IMR-90 (cell line): Measurements from ENCODE around the gene SCARF1. TPM values are rescaled to one million over a fixed set of nuclear protein-coding genes. Genes with fewer than 3 reads are reported as not detected.

Source experiments
- ATAC-seq: fragments of 200-7000 bp; cut with Tn5 transposase; 2 replicates; pipeline ENCODE4 v1.9.1; 2020; ENCODE audit warnings: low read depth, mild to moderate bottlenecking, moderate library complexity
- BruUV-seq: library from RNA; stranded (reverse); fragments of 400-500 nt; replicated peaks from 2 replicates; lab custom pipeline; 2021; lab: Mats Ljungman, UMichigan
- CTCF ChIA-PET: fragments of 300-600 bp; formaldehyde crosslinking; extraction: SDS; loops from one replicate; lab custom pipeline; 2021; ENCODE audit warnings: antibody characterized with exemption; lab: Yijun Ruan, JAX
- POLR2A ChIA-PET: fragments of 300-600 bp; sonication (Branson Sonifier 250); formaldehyde crosslinking; loops from one replicate; lab custom pipeline; 2022; ENCODE audit warnings: antibody characterized with exemption; ENCODE audit not compliant: unreplicated experiment; lab: Charles Lee
- DNase-seq: peaks from one replicate; pipeline ENCODE4 v3.0.0; 2013
- H2AFZ ChIP-seq: replicated peaks from 2 replicates; pipeline ENCODE3; 2013; ENCODE audit warnings: low read length, mild to moderate bottlenecking; ENCODE audit not compliant: poor library complexity
- H2AK5ac ChIP-seq: 2 replicates; pipeline ENCODE4 v1.6.1; 2013; ENCODE audit warnings: low read depth, low read length, inconsistent platforms
- H2AK9ac ChIP-seq: replicated peaks from 2 replicates; pipeline ENCODE3; 2013; ENCODE audit warnings: mild to moderate bottlenecking, low read depth, low read length, moderate library complexity; ENCODE audit not compliant: poor library complexity
- H2BK120ac ChIP-seq: 2 replicates; pipeline ENCODE4 v1.6.1; 2013; ENCODE audit warnings: low read depth, low read length, inconsistent platforms
- H2BK15ac ChIP-seq: 3 replicates; pipeline ENCODE4 v1.6.1; 2013; ENCODE audit warnings: low read depth, low read length, inconsistent platforms
- H2BK20ac ChIP-seq: 2 replicates; pipeline ENCODE4 v1.6.1; 2013; ENCODE audit warnings: low read depth, mild to moderate bottlenecking, inconsistent platforms, low read length, moderate library complexity
- H2BK5ac ChIP-seq: 2 replicates; pipeline ENCODE4 v1.6.1; 2013; ENCODE audit warnings: mild to moderate bottlenecking, low read depth, low read length, inconsistent platforms; ENCODE audit not compliant: poor library complexity, severe bottlenecking
- H3K14ac ChIP-seq: replicated peaks from 2 replicates; pipeline ENCODE4 v1.6.1; 2013; ENCODE audit warnings: low read depth, low read length, inconsistent platforms
- H3K18ac ChIP-seq: 2 replicates; pipeline ENCODE4 v1.6.1; 2013; ENCODE audit warnings: low read depth, low read length, control low read depth
- H3K23ac ChIP-seq: 2 replicates; pipeline ENCODE4 v1.6.1; 2013; ENCODE audit warnings: low read depth, low read length, inconsistent platforms
- H3K27ac ChIP-seq: 2 replicates; pipeline ENCODE4 v1.5.1; 2013; ENCODE audit warnings: mild to moderate bottlenecking, control low read depth, low read length; ENCODE audit not compliant: insufficient read depth
- H3K27me3 ChIP-seq: 2 replicates; pipeline ENCODE4 v1.6.1; 2013; ENCODE audit warnings: low read length; ENCODE audit not compliant: control insufficient read depth, insufficient read depth
- H3K36me3 ChIP-seq: 2 replicates; pipeline ENCODE4 v1.6.1; 2013; ENCODE audit warnings: low read length, mixed read lengths; ENCODE audit not compliant: control insufficient read depth, insufficient read depth
- H3K4ac ChIP-seq: 2 replicates; pipeline ENCODE4 v1.6.1; 2013; ENCODE audit warnings: low read depth, low read length, inconsistent platforms
- H3K4me1 ChIP-seq: 2 replicates; pipeline ENCODE4 v1.6.1; 2013; ENCODE audit warnings: low read length, mixed read lengths; ENCODE audit not compliant: control insufficient read depth, insufficient read depth
- H3K4me2 ChIP-seq: 2 replicates; pipeline ENCODE4 v1.6.1; 2013; ENCODE audit warnings: low read depth, mild to moderate bottlenecking, control low read depth, low read length, moderate library complexity
- H3K4me3 ChIP-seq: 2 replicates; pipeline ENCODE4 v1.5.1; 2013; ENCODE audit warnings: low read depth, mild to moderate bottlenecking, control low read depth, low read length, moderate library complexity; ENCODE audit not compliant: insufficient read depth
- H3K56ac ChIP-seq: 2 replicates; pipeline ENCODE4 v1.6.1; 2013; ENCODE audit warnings: low read length, inconsistent platforms; ENCODE audit not compliant: insufficient read depth; ENCODE audit errors: extremely low read depth
- H3K79me1 ChIP-seq, 2 experiments: 2 replicates each; pipeline ENCODE4 v1.6.1; 2013; ENCODE audit warnings: low read length in 2 of 2, inconsistent platforms in 1 of 2, low read depth in 1 of 2
- H3K9ac ChIP-seq: 2 replicates; pipeline ENCODE4 v1.6.1; 2013; ENCODE audit warnings: low read depth, low read length, control low read depth
- H3K9me1 ChIP-seq: 2 replicates; pipeline ENCODE4 v1.6.1; 2013; ENCODE audit warnings: low read length, inconsistent platforms; ENCODE audit not compliant: insufficient read depth
- H3K9me3 ChIP-seq: 2 replicates; pipeline ENCODE4 v1.6.1; 2013; ENCODE audit warnings: low read length; ENCODE audit not compliant: control insufficient read depth, insufficient read depth
- H4K20me1 ChIP-seq: 2 replicates; pipeline ENCODE4 v1.6.1; 2013; ENCODE audit warnings: low read length, inconsistent platforms; ENCODE audit not compliant: insufficient read depth
- H4K5ac ChIP-seq: 2 replicates; pipeline ENCODE4 v1.6.1; 2013; ENCODE audit warnings: mild to moderate bottlenecking, low read depth, low read length, control low read depth
- H4K8ac ChIP-seq, 2 experiments: 2 replicates each; pipeline ENCODE4 v1.6.1; 2013; ENCODE audit warnings: low read depth in 2 of 2, low read length in 2 of 2, control low read depth in 1 of 2, inconsistent platforms in 1 of 2
- H4K91ac ChIP-seq: 2 replicates; pipeline ENCODE4 v1.6.1; 2013; ENCODE audit warnings: low read depth, low read length, inconsistent platforms; ENCODE audit not compliant: insufficient read depth
- BHLHE40 ChIP-seq: fragments of 150-350 bp; IDR thresholded peaks from 2 replicates; pipeline ENCODE4 v1.6.1; 2016; ENCODE audit warnings: mild to moderate bottlenecking, low read depth, low read length
- CHD1 ChIP-seq: IDR thresholded peaks from 2 replicates; pipeline ENCODE4 v1.6.1; 2012; ENCODE audit warnings: low read depth, low read length, improper control_type of control experiment
- CTCF ChIP-seq: conservative IDR thresholded peaks from 2 replicates; pipeline ENCODE4 v1.5.1; 2012; ENCODE audit warnings: mild to moderate bottlenecking, low read depth, low read length, improper control_type of control experiment
- POLR2A ChIP-seq: IDR thresholded peaks from 2 replicates; pipeline ENCODE4 v1.6.1; 2012; ENCODE audit warnings: mild to moderate bottlenecking, low read depth, low read length
- RAD21 ChIP-seq: IDR thresholded peaks from 2 replicates; pipeline ENCODE4 v1.6.1; 2012; ENCODE audit warnings: low read length, improper control_type of control experiment
- RCOR1 ChIP-seq: IDR thresholded peaks from 2 replicates; pipeline ENCODE4 v1.6.1; 2012; ENCODE audit warnings: mild to moderate bottlenecking, low read length, improper control_type of control experiment; ENCODE audit not compliant: insufficient replicate concordance
- RFX5 ChIP-seq: IDR thresholded peaks from 2 replicates; pipeline ENCODE4 v1.8.0; 2012; ENCODE audit warnings: low read depth, mild to moderate bottlenecking, low read length, moderate library complexity
- SMC3 ChIP-seq: fragments of 150-350 bp; IDR thresholded peaks from 2 replicates; pipeline ENCODE4 v1.6.1; 2016; ENCODE audit warnings: low read depth, mild to moderate bottlenecking, antibody characterized with exemption, low read length, moderate library complexity
- USF2 ChIP-seq: fragments of 150-350 bp; IDR thresholded peaks from 2 replicates; pipeline ENCODE4 v1.6.1; 2017; ENCODE audit warnings: mild to moderate bottlenecking, antibody characterized with exemption, low read length, low read depth
- WGBS, 2 experiments: methylation state at CpG; one replicate each; pipeline versions ENCODE4 v1.1.5 to v1.1.7; 2013; ENCODE audit warnings: missing lambda C conversion rate in 2 of 2; ENCODE audit not compliant: insufficient read length in 1 of 2; ENCODE audit errors: extremely low coverage in 2 of 2; 5-methylcytosine and 5-hydroxymethylcytosine counted together
- dilution Hi-C: fragments of 300-500 bp; cut with HindIII; formaldehyde crosslinking; loops from one replicate; pipeline ENCODE4 v1.14.3; 2018; ENCODE audit warnings: low sequenced_read_pairs; ENCODE audit not compliant: unreplicated experiment
- in situ Hi-C: fragments of 300-500 bp; cut with MboI; formaldehyde crosslinking; loops from 3 replicates; pipeline ENCODE4 v1.14.3; 2019; ENCODE audit warnings: low sequenced_read_pairs, inconsistent platforms, mixed read lengths
- intact Hi-C: fragments of 100-400 bp; cut with micrococcal nuclease; formaldehyde crosslinking; loops from 2 replicates; pipeline ENCODE4 v1.10.0; 2022
- polyA plus RNA-seq, 3 experiments: library from polyadenylated mRNA; depleted of rRNA; stranded (reverse); fragments of >200 nt; gene quantifications; 2 replicates each; pipeline ENCODE4 v1.2.3, GENCODE V29; 2012; ENCODE audit warnings: low replicate concordance in 1 of 3
- total RNA-seq: library from RNA; depleted of rRNA; stranded (reverse); fragments of >200 nt; gene quantifications from 2 replicates; pipeline ENCODE4 v1.2.3, GENCODE V29; 2012

Gene SCARF1
- total and polyA plus RNA-seq, 2 of the 4 experiments (the other 2 are of a cell fraction) = 0.18 to 0.43 TPM

- H4K20me1 ChIP-seq = no peaks in the 10 kb centered on the region
- no peak overlapping the region for H3K4me2 ChIP-seq
- peaks cover 8% of the 10 kb centered on the region; the same call in 1 of the 2 replicates for H3K27me3 ChIP-seq
- ChIA-PET POLR2A (no interaction called here), CTCF (interaction anchor here (1.3 to 1.6 kb wide), 2 partner anchors 48 to 52 kb away, joined by 3 to 6 read pairs; no protein-coding TSS in a partner anchor)
- TF ChIP-seq RCOR1 = no peak
- no peak for TF ChIP-seq POLR2A
- TF ChIP-seq RFX5 = no peak
- TF ChIP-seq CHD1 = no peak
- no peak for TF ChIP-seq CTCF
- no peak for TF ChIP-seq RAD21
- no peak for TF ChIP-seq SMC3
- no peak for TF ChIP-seq USF2
- no peak for TF ChIP-seq BHLHE40
- H3K9me3 ChIP-seq = no peaks in the 10 kb centered on the region
- no peak overlapping the region for H3K56ac ChIP-seq
- no peak overlapping the region for H3K4ac ChIP-seq
- ATAC-seq = no peak
- no peak overlapping the region for H2BK120ac ChIP-seq
- no peak overlapping the region for H2AFZ ChIP-seq
- dilution Hi-C loops (no loop called here), intact Hi-C loops (loop anchor here (5.0 kb wide), 1 partner anchor 33 kb away; no protein-coding TSS in a partner anchor), in situ Hi-C loops (no loop called here)
- H3K4me3 ChIP-seq = no peak overlapping the region
- no peak for DNase-seq
- no peak overlapping the region for H4K91ac ChIP-seq
- no peak overlapping the region for H3K14ac ChIP-seq
- H3K79me1 ChIP-seq = no peaks in the 10 kb centered on the region
- WGBS, 2 experiments = 100% methylated on average over 1 of the region's 6 CpGs; no CpG with 5 or more reads in 1 of the 2 experiments
- H2BK5ac ChIP-seq = no peak overlapping the region
- H3K9ac ChIP-seq = no peak overlapping the region
- H3K18ac ChIP-seq = no peak overlapping the region
- H2AK5ac ChIP-seq = no peak overlapping the region
- no peak overlapping the region for H2BK15ac ChIP-seq
- no peaks in the 10 kb centered on the region for H3K9me1 ChIP-seq
- no peak overlapping the region for H4K5ac ChIP-seq
- H3K4me1 ChIP-seq = peaks cover 5% of the 10 kb centered on the region
- no peak overlapping the region for H4K8ac ChIP-seq
- H2AK9ac ChIP-seq = no peak overlapping the region
- H3K27ac ChIP-seq = no peak overlapping the region
- no peak overlapping the region for H2BK20ac ChIP-seq
- no TSS peak for BruUV-seq
- no peaks in the 10 kb centered on the region for H3K36me3 ChIP-seq
- H3K23ac ChIP-seq = no peak overlapping the region
Observed at GRCh38 chr17:1625581-1625980, 20.0 kb downstream of the SCARF1 start.
